Measurements from ENCODE around the gene PCYT1B. TPM values are rescaled to one million over a fixed set of nuclear protein-coding genes. Genes with fewer than 3 reads are reported as not detected.

PCYT1B gene
- total RNA-seq, 4 donors from 2014 or later: 0.25 TPM; not detected in 3

DNA sequence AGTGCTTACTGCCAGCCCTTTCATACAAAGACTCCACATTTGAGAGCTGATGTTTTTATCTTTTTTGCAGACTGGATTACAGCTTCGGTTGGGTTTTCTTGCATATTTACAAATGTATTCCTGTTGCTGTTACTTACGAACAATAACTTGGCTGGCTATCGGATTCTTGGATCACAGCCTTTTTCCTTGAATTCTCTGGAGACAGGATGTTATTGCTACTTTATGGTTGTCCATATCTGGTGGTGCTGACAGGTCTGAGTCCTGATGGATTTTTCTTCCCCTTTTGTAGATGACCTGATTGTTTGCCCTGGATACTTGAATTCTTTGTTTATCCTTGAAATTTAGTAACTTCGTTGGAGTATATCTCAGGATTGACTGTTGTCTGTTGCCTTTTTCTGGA lies 104.4 kb downstream of the PCYT1B start:
- no peak for ATAC-seq (ENCODE audit: low FRiP score)
- TF ChIP-seq, protein P1, sequence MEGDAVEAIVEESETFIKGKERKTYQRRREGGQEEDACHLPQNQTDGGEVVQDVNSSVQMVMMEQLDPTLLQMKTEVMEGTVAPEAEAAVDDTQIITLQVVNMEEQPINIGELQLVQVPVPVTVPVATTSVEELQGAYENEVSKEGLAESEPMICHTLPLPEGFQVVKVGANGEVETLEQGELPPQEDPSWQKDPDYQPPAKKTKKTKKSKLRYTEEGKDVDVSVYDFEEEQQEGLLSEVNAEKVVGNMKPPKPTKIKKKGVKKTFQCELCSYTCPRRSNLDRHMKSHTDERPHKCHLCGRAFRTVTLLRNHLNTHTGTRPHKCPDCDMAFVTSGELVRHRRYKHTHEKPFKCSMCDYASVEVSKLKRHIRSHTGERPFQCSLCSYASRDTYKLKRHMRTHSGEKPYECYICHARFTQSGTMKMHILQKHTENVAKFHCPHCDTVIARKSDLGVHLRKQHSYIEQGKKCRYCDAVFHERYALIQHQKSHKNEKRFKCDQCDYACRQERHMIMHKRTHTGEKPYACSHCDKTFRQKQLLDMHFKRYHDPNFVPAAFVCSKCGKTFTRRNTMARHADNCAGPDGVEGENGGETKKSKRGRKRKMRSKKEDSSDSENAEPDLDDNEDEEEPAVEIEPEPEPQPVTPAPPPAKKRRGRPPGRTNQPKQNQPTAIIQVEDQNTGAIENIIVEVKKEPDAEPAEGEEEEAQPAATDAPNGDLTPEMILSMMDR (IDR thresholded peaks at IDR 0.05): no peak
- DNase-seq (ENCODE audit: low spot score): no peak

DNA sequence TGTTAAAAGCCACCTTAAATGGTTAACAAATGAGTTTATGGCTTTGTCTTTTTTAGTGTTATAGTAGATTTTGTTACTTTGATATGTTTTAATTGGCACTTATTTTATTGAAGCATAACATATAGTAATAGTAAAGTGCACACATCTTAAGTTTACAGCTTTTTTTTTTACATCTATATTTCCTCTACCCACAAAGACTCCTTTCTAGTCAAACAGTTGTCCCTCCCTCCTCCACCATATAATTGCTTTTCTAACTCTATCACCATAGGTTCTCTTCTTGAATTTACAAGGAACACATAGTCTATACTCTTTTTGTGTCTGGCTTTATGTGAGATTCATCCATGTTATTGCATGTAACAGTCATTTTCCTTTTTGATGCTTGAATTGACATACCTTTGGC lies 110.6 kb downstream of the PCYT1B start:
- ATAC-seq (ENCODE audit: low FRiP score): no peak
- DNase-seq (ENCODE audit: low spot score): no peak
- TF ChIP-seq, protein P1 (IDR thresholded peaks at IDR 0.05): no peak

DNA sequence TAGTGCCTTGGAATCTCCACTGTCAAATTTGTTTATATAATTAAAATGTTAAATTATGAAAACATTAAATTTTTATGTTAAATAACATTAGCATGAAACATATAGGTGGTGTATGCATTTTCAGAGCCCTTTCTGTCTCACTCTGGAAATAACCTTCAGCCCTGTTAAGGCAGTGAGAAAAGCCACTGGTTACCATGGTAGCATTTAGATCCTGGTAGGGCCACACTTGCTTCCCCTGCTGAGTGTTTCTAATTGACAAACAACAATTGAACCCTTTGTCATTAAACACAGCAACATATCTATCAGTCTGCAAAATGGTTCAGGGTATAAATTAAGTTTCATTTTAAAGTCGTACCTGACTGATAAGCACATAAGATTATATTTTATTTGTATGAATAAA lies 118.5 kb downstream of the PCYT1B start:
- no peak for DNase-seq (ENCODE audit: low spot score)
- no peak for ATAC-seq (ENCODE audit: low FRiP score)
- TF ChIP-seq, protein P1 (IDR thresholded peaks at IDR 0.05): no peak

DNA sequence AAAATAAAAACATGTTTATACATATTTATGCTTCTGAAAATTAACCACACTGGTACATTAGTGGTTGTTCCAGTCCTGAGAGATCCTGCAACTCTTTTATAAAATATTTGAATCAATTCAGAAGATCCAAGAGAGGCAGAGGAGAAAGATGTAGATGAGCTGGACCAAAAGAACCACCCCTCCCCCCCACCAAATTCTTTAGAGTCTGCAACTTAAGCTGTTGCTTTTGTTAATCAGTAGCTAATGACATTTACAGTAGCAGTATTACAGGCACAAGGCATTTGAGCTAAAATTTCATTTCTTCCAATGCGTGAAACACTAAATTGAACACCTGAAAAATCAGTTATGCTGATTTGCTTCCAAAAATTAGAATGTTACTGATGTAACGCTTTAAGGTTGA lies 120.5 kb downstream of the PCYT1B start:
- TF ChIP-seq, protein P1 (IDR thresholded peaks at IDR 0.05): no peak
- no peak for DNase-seq (ENCODE audit: low spot score)
- ATAC-seq (ENCODE audit: low FRiP score): no peak

DNA sequence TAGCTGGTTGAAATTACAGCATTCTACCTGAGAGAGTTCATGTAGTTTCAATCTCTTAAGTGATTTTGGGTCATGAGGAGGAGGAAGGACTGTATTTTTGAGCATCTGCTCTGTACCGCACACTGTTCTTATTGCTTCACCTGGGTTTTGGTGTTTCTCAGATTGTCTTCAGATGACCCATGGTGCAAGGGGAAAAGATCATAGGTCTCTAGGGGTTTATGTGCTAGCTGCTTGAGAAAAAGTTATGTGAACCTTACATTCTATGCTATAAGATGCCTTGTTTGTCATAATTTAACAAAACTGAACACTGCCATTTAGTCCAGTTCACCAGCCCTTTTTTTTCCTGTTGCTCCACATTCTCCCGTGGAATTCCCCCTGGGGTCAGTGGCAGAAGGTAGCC lies 121.7 kb downstream of the PCYT1B start:
- no peak for DNase-seq (ENCODE audit: low spot score)
- TF ChIP-seq, protein P1 (IDR thresholded peaks at IDR 0.05): no peak
- ATAC-seq (ENCODE audit: low FRiP score): no peak

DNA sequence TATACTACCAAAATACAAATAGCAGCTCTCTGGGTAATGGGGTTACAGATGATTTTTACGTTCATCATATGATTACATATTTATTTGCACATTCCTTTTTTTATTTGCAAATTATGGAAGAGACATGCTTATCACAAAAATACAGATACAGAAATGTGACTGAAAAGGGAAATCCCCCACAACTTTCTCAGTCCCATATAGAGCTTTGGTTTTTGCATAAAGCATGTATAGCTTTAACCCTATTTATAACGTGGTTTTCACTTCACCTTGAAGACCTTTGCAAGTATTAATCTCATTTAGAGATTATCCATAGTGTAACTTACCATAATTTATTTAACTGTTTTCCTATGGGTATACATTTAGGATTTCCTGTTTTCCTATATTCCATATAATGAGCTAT lies 126.7 kb downstream of the PCYT1B start:
- TF ChIP-seq, protein P1 (IDR thresholded peaks at IDR 0.05): no peak
- DNase-seq (ENCODE audit: low spot score) (no peak), ATAC-seq (ENCODE audit: low FRiP score) (no peak)

DNA sequence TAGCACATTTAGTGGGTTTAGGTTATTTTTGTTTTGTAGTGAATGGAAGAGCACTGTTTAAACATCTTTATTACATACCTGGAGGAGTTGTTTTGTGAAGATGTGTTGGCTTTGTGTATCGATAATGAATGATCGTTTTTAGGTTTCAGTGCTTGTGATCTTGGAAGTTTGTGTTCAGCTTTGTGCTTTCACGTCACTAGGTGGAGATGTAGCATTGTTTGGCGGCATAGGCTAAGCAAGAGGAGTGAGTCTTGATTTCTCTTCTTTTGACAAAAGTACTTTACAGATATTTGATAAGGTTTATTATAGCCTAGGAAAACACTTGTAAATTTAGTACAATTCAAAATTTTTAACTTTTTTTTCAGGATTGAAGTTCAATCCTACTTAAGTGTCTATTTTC lies 131.7 kb downstream of the PCYT1B start:
- no peak for DNase-seq (ENCODE audit: low spot score)
- TF ChIP-seq, protein P1 (IDR thresholded peaks at IDR 0.05): no peak
- no peak for ATAC-seq (ENCODE audit: low FRiP score)
